ENCODE measurements around the gene GNA15.

Gene GNA15

GRCh38 chr19:3107658-3108057 is 28.2 kb upstream of the GNA15 start:
- DNase-seq = no peak

GRCh38 chr19:3108775-3109174 is 27.1 kb upstream of the GNA15 start:
- DNase-seq = peak; percentile 75

- no peak for DNase-seq
Observed at GRCh38 chr19:3109491-3109890, 26.3 kb upstream of the GNA15 start.

GRCh38 chr19:3110126-3110825 is 25.6 kb upstream of the GNA15 start:
- no peak for DNase-seq

GRCh38 chr19:3111586-3112247 is 24.1 kb upstream of the GNA15 start:
- no peak for DNase-seq

- DNase-seq = no peak
Observed at GRCh38 chr19:3112375-3113099, 23.3 kb upstream of the GNA15 start.

- DNase-seq = no peak
Observed at GRCh38 chr19:3113100-3114017, 22.5 kb upstream of the GNA15 start.

- DNase-seq = no peak
Observed at GRCh38 chr19:3114018-3114726, 21.7 kb upstream of the GNA15 start.

GRCh38 chr19:3114811-3115210 is 21.0 kb upstream of the GNA15 start:
- DNase-seq = no peak

GRCh38 chr19:3115411-3115810 is 20.4 kb upstream of the GNA15 start:
- DNase-seq = no peak

GRCh38 chr19:3115916-3116602 is 19.8 kb upstream of the GNA15 start:
- DNase-seq = no peak

- DNase-seq = no peak
Observed at GRCh38 chr19:3116621-3117020, 19.2 kb upstream of the GNA15 start.

- no peak for DNase-seq
Observed at GRCh38 chr19:3117716-3118115, 18.1 kb upstream of the GNA15 start.

GRCh38 chr19:3118232-3119070 is 17.4 kb upstream of the GNA15 start:
- DNase-seq = no peak

- no peak for DNase-seq
Observed at GRCh38 chr19:3119071-3119595, 16.7 kb upstream of the GNA15 start.

GRCh38 chr19:3119693-3120380 is 16.0 kb upstream of the GNA15 start:
- no peak for DNase-seq

- no peak for DNase-seq
Observed at GRCh38 chr19:3120611-3121276, 15.1 kb upstream of the GNA15 start.

- no peak for DNase-seq
Observed at GRCh38 chr19:3121396-3121795, 14.4 kb upstream of the GNA15 start.

GRCh38 chr19:3121821-3122511 is 13.9 kb upstream of the GNA15 start:
- DNase-seq = no peak

Data from CD4-positive, alpha-beta T cell treated with Interleukin-21 for 1 hour (primary cell).